HG03196 (cell line): Measurements from ENCODE around the gene P4HA2.

Experiments
- ATAC-seq: cut with Tn5 transposase; IDR thresholded peaks from one replicate; pipeline ENCODE4 v1.9.1; 2021; ENCODE audit not compliant: unreplicated experiment

P4HA2 gene

DNA sequence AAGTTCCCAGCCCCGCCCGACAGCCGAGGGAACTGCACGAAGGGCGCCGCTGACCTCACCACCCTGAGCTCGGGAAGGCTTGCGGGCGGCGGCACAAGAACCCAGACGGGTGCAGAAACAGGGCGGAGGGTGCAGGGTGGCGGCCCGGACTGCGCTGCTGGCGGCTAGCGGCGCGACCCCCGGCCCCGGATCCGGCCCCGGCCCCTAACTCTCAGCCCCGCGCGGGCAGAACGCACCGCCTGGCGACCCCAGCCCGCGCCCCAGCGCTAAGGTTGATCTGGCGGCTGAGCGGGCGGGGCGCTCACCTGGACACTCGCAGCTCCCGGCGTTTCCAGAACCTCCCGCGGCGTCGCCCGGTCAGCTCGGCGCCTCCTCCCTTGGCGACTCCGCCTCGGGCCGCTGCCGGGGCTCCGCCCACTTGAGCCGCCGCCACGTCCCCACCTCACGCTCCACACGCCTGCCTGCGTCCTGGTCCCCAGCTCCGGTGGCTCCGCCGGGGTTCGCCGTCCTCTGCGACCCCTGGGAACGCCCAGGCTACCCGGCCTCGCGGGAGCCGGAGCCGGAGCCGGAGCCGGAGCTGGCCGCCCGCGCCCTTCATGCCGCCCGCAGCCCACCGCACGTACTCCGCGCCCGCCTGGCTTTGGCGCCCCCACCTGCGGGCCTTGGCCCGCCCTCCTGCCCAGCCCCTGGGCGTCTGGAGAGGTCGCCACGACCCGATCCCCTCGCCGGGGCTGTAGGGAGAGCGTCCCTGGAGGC, at the start of gene P4HA2:
P4HA2 (minus strand) TSS at position 369 of the 756 bp plus-strand sequence. CDS start 9,227 bp downstream, outside the sequence.
- ATAC-seq, result peak; percentile 81

- no peak for ATAC-seq
Observed at GRCh38 chr5:132277256-132277655, 49.6 kb upstream of the P4HA2 start.

- ATAC-seq, result no peak
Observed at GRCh38 chr5:132275367-132276220, 47.9 kb upstream of the P4HA2 start.

- no peak for ATAC-seq
Observed at GRCh38 chr5:132274050-132274792, 46.6 kb upstream of the P4HA2 start.

DNA sequence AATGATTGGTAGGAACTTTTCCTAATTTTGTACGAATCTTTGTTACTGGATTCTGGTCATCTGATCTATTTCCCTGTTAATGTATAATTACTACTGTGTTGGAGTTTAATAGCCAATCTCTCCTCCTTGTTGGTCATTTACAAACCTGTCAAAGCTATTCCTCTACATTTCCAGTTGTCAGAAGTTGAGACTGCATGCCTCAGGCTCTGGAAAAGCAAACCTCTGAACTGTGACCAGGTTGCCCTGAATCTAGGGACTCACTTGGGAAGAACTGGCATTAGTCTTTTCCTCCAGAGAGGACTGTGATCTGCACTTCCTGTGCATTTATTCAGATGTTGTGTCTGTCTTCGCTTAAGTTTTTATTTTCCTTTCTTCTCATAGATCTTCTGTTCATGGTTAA, 46.0 kb upstream of the P4HA2 start:
- no peak for ATAC-seq

DNA sequence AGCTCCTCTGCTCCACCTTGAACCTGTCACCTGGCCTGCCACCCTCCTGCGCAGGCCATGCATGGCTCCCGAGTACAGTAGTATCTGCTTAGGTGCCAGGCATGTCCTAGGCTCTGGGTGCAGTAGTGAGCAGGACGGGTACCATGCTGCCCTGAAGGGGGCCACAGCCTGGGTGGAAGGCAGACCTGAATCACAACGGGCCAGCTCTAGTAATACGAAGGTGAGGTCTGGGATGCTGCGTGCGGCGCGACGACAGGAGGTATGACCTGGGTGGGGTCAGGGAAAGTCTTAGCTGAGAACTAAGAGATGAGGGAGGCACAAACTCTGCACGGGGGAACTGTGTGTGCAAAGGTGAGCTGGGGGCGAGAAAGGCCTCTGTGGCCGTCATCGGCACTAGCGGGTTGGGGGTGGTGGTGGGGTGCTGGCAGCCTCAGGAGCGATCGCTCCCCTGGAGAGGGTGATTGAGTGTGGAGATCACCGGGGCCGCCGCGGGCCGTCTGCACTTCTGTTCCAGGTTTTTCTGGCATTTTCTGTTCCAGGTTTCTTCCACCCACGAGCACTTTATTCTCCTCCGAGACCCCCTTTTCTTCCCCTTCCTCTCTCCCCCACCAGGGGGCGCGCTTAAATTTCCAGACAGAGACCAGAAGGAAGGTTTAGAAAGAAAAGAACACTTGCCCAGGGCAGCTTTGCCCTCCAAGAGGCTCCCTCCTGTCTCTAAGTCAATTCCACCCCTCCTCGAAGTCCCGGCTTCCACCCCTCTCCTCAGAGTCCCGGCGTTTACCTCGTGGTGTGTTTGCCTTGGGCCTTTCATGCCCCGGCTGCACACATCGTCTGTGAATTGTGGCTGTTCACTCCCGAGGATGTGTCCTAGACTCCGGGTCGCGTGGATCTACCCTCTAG, 44.9 kb upstream of the P4HA2 start:
- ATAC-seq, result no peak

DNA sequence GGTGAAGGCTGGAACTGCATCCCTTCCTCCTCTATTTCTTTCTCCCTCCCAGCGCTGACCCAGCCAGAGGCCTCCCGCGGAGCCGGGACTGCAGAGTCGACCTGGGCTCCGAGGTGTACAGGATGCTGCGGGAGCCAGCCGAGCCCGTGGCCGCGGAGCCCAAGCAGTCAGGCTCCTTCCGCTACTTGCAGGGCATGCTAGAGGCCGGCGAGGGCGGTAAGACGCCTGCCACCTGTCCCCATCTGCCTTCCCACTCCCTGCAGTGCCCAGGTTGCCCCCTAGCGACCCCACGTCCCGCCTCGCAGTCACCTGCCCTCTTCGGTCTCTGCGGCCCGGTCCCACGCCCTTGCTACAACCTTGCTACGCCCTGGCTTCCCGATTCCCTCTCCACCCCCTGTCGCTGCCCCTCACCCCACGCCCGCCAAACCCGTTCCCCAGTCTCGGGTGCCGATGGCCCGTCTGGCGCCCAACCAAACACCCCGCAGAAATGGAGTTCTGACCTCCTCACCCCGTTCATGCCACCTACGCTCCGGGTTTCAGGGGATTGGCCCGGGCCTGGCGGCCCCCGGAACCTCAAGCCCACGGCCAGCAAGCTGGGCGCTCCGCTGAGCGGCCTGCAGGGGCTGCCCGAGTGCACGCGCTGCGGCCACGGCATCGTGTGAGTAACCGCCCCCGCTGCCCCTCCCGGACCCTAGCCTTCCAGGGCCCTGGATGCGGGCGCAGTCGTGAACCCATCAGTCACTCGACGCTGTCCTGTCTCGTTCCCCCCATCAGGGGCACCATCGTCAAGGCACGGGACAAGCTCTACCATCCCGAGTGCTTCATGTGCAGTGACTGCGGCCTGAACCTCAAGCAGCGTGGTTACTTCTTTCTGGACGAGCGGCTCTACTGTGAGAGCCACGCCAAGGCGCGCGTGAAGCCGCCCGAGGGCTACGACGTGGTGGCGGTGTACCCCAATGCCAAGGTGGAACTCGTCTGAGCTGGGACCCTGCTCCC, 43.9 kb upstream of the P4HA2 start:
- no peak for ATAC-seq

GRCh38 chr5:132270706-132271105, 43.1 kb upstream of the P4HA2 start:
- no peak for ATAC-seq

- ATAC-seq, result no peak
Observed at GRCh38 chr5:132270335-132270665, 42.6 kb upstream of the P4HA2 start.

- no peak for ATAC-seq
Observed at GRCh38 chr5:132269635-132270334, 42.1 kb upstream of the P4HA2 start.

DNA sequence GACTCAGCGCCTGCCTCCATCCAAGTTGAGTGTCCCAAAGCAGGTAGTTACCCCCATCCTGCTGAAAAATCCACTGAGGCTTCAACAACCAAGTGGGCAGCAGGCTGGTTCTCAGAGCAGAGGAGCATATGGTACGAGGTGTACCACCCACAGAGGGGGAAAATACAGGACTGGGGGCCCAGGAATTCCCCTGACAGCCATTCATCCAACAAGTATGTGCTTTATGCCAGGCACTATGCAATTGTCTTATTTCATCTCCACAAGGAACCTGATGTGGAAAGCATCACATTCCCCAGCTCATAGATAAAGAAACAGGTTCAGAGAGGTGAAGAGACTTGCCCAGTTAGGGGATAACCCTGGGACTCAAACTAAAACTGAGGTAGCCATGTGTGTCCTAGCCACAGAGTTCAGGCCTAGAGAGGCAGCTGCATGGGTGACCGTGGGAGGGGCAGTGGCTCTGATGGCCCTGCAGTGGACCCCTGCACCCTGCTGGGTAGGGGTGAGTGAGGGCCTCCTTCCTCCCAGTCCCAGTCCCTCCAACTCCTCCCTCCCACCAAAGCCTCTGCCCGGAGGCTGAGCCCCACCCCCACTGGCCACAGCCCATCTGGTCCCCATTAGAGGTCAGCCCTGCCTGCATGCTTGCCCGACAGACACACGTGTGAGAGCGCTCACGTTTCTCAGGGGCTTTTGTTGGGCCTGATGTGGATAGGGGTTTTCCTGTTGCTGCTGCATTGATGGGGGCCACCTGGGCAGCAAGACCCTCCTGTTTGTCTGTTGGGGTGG, 41.3 kb upstream of the P4HA2 start:
- ATAC-seq, result peak; percentile 53

DNA sequence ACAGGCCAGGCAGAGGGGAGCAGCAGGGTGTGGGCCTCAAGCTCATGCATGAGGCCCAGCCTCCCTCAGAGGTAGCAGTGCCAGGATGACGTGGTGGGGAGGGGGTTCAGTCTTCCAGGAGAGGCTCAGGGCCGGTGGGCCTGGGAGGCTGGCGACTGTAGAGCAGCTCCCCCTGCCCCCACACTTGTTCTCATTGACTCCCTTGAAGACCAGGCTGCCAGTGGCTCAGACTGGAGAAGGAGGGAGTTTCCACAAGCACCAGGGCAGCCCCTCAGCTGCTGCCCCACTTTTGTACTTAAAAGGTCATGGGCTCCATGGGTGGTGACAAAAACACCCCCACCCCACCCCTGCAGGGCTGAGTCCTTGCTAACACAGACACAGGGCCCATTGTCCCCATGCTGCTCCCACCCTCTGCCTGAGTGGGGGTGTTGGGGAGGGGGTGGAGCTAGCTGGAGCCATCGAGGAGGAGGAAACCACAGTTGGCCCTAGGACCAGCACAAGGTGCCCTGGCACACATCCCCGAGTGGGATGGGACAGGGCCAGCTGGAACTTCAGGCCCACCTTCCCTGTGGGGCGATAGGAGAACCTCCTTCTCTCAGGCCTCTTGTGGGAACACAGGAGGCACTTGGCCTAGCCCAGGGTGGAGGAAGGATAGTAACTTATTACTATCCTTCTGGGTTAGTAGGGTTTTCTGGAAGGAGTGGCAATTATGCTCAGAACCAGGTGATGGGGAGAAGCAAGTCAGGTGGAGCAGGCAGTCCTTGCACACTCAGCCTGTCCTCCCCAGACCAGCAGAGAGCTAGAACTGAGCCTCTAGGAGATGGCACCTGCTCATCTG, 40.5 kb upstream of the P4HA2 start:
- no peak for ATAC-seq

DNA sequence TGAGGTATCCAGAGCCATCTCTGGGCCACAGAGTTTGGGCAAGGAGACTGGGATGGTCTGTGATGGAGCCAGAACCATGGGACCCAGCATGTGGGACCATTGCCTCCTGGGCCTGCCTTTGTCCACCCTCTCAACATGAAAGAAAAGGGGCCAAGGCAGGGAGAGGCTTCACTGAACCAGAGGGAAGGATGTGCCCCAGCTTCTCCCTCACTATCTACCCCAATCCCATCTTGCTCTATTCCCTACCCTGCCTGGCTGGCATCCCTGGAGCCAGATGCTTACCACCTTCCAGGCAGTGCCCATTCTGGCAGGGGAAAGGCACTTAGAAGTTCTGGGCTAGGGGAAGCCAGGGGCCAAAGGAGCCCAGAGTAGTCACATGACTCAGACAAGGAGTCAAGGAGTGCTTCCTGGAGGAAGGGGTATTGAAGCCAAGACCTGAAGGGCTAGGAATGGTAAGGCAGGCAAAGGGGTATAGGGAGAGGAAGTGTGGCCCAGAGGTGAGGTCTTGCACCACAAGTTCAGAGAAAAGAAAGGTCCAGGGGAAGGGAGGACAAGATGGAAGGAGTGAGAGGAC, 39.6 kb upstream of the P4HA2 start:
- no peak for ATAC-seq

DNA sequence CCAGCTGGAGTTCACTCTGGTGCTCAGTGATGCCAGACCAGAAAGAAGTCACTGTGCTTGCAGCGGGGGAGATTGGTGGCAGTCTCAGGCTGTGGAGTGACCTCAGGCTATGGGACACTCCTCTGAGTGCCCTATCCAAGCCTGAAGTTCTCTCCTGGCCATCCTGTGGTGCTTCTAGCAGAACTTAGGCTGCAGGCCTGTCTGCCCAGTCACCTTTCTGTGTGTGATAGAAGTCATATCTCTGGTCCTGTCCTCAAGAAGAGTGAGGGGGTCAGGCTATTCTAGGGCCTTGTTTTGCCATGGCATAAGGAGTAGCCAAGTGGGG, 39.1 kb upstream of the P4HA2 start:
- ATAC-seq, result no peak

DNA sequence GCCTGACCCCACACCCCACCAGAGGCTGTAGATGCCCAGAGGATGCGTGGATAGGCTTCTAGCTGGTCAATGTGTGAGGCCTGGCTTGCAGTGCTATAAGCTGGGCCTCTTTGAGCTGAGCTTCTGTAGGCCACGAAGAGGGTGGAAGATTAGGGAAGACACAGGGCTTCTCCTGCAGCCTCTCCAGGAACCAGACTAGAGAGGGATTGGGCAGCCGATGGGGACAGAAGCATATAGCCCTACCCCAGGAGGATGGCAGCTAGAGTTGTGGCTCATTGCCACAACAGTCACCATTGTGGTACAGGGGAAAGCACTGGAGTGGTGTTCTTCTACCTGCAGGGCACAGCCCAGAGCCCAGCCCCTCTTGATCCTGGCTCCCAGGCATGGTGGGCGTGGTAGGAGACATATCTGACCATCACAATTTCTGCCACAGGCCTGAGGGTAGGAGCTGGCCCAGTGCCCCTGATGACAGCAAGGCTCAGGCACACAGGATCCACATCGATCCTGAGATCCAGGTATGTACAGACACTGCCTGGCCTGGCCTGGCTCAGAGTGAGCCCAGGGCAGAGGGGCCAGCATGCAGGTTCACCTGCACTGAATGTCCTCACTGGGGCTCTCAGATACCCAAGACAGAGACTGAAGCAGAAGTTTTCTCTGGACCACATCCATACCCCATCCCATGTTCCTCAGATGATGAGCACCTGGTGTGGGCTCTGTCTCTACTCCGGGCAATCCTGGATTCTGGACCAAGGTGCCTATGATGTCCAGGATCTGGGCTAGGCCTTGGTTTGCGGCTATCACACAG, 38.6 kb upstream of the P4HA2 start:
- ATAC-seq, result no peak
